H1 (cell line): ENCODE results near the gene ZFYVE27. TPM values are rescaled to one million over a fixed set of nuclear protein-coding genes. Genes with fewer than 3 reads are reported as not detected.

Experiments
- CTCF ChIA-PET: fragments of 300-600 bp; sonication (Branson Sonifier 250); formaldehyde crosslinking; loops from one replicate; lab custom pipeline; 2021; ENCODE audit not compliant: partially characterized antibody; lab: Charles Lee
- POLR2A ChIA-PET: fragments of 300-600 bp; sonication (Branson Sonifier 250); formaldehyde crosslinking; loops from one replicate; lab custom pipeline; 2021; ENCODE audit warnings: inconsistent platforms; ENCODE audit not compliant: partially characterized antibody; lab: Charles Lee
- DNase-seq, 2 experiments: peaks; one replicate each; pipeline versions ENCODE4 v3.0.0 to v3.0.0-alpha.2; 2010 to 2022; ENCODE audit warnings: low spot score in 2 of 2, low read depth in 1 of 2, mixed read lengths in 1 of 2
- FAIRE-seq: peaks from 2 replicates; lab custom pipeline; 2011; peaks lifted over from hg19 to GRCh38; lab: Jason Lieb, UNC
- H2AFZ ChIP-seq: 2 replicates; pipeline ENCODE4 v1.8.1; 2012; ENCODE audit warnings: low read length, inconsistent platforms
- H2AK5ac ChIP-seq: 2 replicates; pipeline ENCODE4 v1.6.1; 2013; ENCODE audit warnings: low read depth, low read length
- H2BK120ac ChIP-seq: replicated peaks from 2 replicates; pipeline ENCODE3; 2013; ENCODE audit warnings: low read depth, low read length, inconsistent platforms
- H2BK12ac ChIP-seq: 2 replicates; pipeline ENCODE4 v1.6.1; 2013; ENCODE audit warnings: low read depth, low read length
- H2BK15ac ChIP-seq: 2 replicates; pipeline ENCODE4 v1.6.1; 2013; ENCODE audit warnings: low read length
- H2BK20ac ChIP-seq: 2 replicates; pipeline ENCODE4 v1.6.1; 2013; ENCODE audit warnings: low read length
- H2BK5ac ChIP-seq: 2 replicates; pipeline ENCODE4 v1.6.1; 2013; ENCODE audit warnings: low read depth, low read length
- H3K14ac ChIP-seq: 2 replicates; pipeline ENCODE4 v1.6.1; 2013; ENCODE audit warnings: inconsistent platforms; ENCODE audit not compliant: insufficient read length
- H3K18ac ChIP-seq: 2 replicates; pipeline ENCODE4 v1.6.1; 2013; ENCODE audit warnings: low read length; ENCODE audit errors: extremely low read depth
- H3K23ac ChIP-seq: 2 replicates; pipeline ENCODE4 v1.6.1; 2013; ENCODE audit warnings: inconsistent platforms; ENCODE audit not compliant: insufficient read length
- H3K23me2 ChIP-seq: 2 replicates; pipeline ENCODE4 v1.6.1; 2013; ENCODE audit warnings: low read depth, low read length
- H3K27ac ChIP-seq: 2 replicates; pipeline ENCODE4 v1.6.1; 2011; ENCODE audit warnings: low read depth, low read length, inconsistent platforms
- H3K27me3 ChIP-seq, 4 experiments: replicated peaks in 1 of 4; 1 replicate in 1 of 4; 2 replicates in 3 of 4; pipeline versions ENCODE4 v1.6.1 to v1.8.1; 2011 to 2013; ENCODE audit warnings: low read length in 3 of 4, mild to moderate bottlenecking in 3 of 4, inconsistent platforms in 2 of 4, mixed read lengths in 2 of 4, moderate library complexity in 1 of 4; ENCODE audit not compliant: control insufficient read depth in 3 of 4, insufficient read depth in 3 of 4; ENCODE audit errors: extremely low read depth in 1 of 4
- H3K36me3 ChIP-seq, 4 experiments: 2 replicates each; pipeline versions ENCODE4 v1.6.1 to v1.8.1; 2011 to 2013; ENCODE audit warnings: mild to moderate bottlenecking in 4 of 4, low read length in 3 of 4, moderate library complexity in 2 of 4, control low read depth in 1 of 4, inconsistent platforms in 1 of 4; ENCODE audit not compliant: insufficient read depth in 4 of 4, control insufficient read depth in 2 of 4
- H3K4ac ChIP-seq: replicated peaks from 2 replicates; pipeline ENCODE3; 2013; ENCODE audit warnings: low read length, low read depth, mixed read lengths, inconsistent platforms; ENCODE audit not compliant: insufficient read length
- H3K4me1 ChIP-seq, 4 experiments: replicated peaks in 1 of 4; 1 replicate in 1 of 4; 2 replicates in 3 of 4; pipeline versions ENCODE4 v1.6.1 to v1.8.1; 2011 to 2013; ENCODE audit warnings: low read length in 3 of 4, inconsistent platforms in 2 of 4, mixed read lengths in 1 of 4; ENCODE audit not compliant: insufficient read depth in 4 of 4, control insufficient read depth in 3 of 4
- H3K4me2 ChIP-seq, 2 experiments: 2 replicates each; pipeline versions ENCODE4 v1.6.1 to v1.8.1; 2011 to 2013; ENCODE audit warnings: low read depth in 2 of 2, low read length in 2 of 2, control low read depth in 1 of 2, inconsistent platforms in 1 of 2, mild to moderate bottlenecking in 1 of 2; ENCODE audit not compliant: insufficient read depth in 1 of 2
- H3K4me3 ChIP-seq, 4 experiments: fragments of 200-600, 300-600 bp in 1 of 4; sonication (generic), shearing (Covaris generic), sonication (Bioruptor Twin) in 1 of 4; 2 replicates each; pipeline versions ENCODE4 v1.5.1 to v1.8.1; 2011 to 2016; ENCODE audit warnings: low read length in 4 of 4, low read depth in 3 of 4, control low read depth in 2 of 4, inconsistent platforms in 2 of 4, mild to moderate bottlenecking in 2 of 4, mixed read lengths in 1 of 4, moderate library complexity in 1 of 4; ENCODE audit not compliant: insufficient read depth in 2 of 4; ENCODE audit errors: extremely low read depth in 1 of 4
- H3K56ac ChIP-seq: replicated peaks from 2 replicates; pipeline ENCODE3; 2013; ENCODE audit warnings: low read depth, mild to moderate bottlenecking, mixed read lengths, low read length, inconsistent platforms; ENCODE audit not compliant: insufficient read length
- H3K79me1 ChIP-seq: 2 replicates; pipeline ENCODE4 v1.6.1; 2013; ENCODE audit warnings: low read depth, low read length, control low read depth
- H3K79me2 ChIP-seq, 2 experiments: 2 replicates each; pipeline versions ENCODE4 v1.6.1 to v1.8.1; 2012 to 2013; ENCODE audit warnings: low read length in 2 of 2, mild to moderate bottlenecking in 2 of 2, inconsistent platforms in 1 of 2; ENCODE audit not compliant: insufficient read depth in 2 of 2, control insufficient read depth in 1 of 2
- H3K9ac ChIP-seq, 4 experiments: replicated peaks in 1 of 4; 1 replicate in 1 of 4; 2 replicates in 3 of 4; pipeline versions ENCODE4 v1.6.1 to v1.8.1; 2011 to 2013; ENCODE audit warnings: low read depth in 3 of 4, low read length in 3 of 4, control low read depth in 2 of 4, mild to moderate bottlenecking in 2 of 4, moderate library complexity in 2 of 4, inconsistent platforms in 1 of 4; ENCODE audit errors: extremely low read depth in 1 of 4
- H3K9me3 ChIP-seq, 2 experiments: 2 replicates each; pipeline versions ENCODE4 v1.6.1 to v1.8.1; 2012 to 2013; ENCODE audit warnings: mild to moderate bottlenecking in 2 of 2, moderate library complexity in 2 of 2, control low read depth in 1 of 2, inconsistent platforms in 1 of 2, low read depth in 1 of 2, low read length in 1 of 2, mixed read lengths in 1 of 2; ENCODE audit not compliant: insufficient read depth in 2 of 2
- H4K20me1 ChIP-seq, 2 experiments: replicated peaks in 1 of 2; 2 replicates each; pipeline versions ENCODE3 to v1.8.1; 2011 to 2013; ENCODE audit warnings: inconsistent platforms in 2 of 2, low read length in 2 of 2, mild to moderate bottlenecking in 1 of 2; ENCODE audit not compliant: insufficient read depth in 2 of 2, control insufficient read depth in 1 of 2
- H4K5ac ChIP-seq: 2 replicates; pipeline ENCODE4 v1.6.1; 2013; ENCODE audit warnings: low read length, low read depth, mixed read lengths, inconsistent platforms; ENCODE audit not compliant: insufficient read length
- H4K8ac ChIP-seq: 2 replicates; pipeline ENCODE4 v1.8.0; 2013; ENCODE audit warnings: mild to moderate bottlenecking, moderate library complexity, low read length, inconsistent platforms; ENCODE audit not compliant: insufficient read depth; ENCODE audit errors: extremely low read depth
- H4K91ac ChIP-seq: replicated peaks from 2 replicates; pipeline ENCODE3; 2013; ENCODE audit warnings: low read length, mixed read lengths, inconsistent platforms; ENCODE audit not compliant: insufficient read length
- CEBPB ChIP-seq: IDR thresholded peaks from 2 replicates; pipeline ENCODE4 v1.6.1; 2012; ENCODE audit warnings: low read depth, low read length
- EZH2 ChIP-seq: fragments of 200-600 bp; sonication (generic); IDR thresholded peaks from 2 replicates; pipeline ENCODE4 v1.7.1; 2012; ENCODE audit warnings: low read depth, mild to moderate bottlenecking, moderate library complexity, low read length, inconsistent platforms; ENCODE audit not compliant: severe bottlenecking
- RXRA ChIP-seq: IDR thresholded peaks from 2 replicates; pipeline ENCODE4 v1.6.1; 2011; ENCODE audit warnings: low read depth, mild to moderate bottlenecking, low read length, moderate library complexity; ENCODE audit not compliant: insufficient read depth
- SIN3A ChIP-seq, 2 experiments: IDR thresholded peaks in 1 of 2; conservative IDR thresholded peaks in 1 of 2; 2 replicates each; pipeline ENCODE4 v1.6.1; 2011 to 2012; ENCODE audit warnings: low read length in 2 of 2, improper control_type of control experiment in 1 of 2, low read depth in 1 of 2, mild to moderate bottlenecking in 1 of 2
- SIRT6 ChIP-seq: IDR thresholded peaks from one replicate; pipeline ENCODE4 v1.7.1; 2012; ENCODE audit warnings: low read length, inconsistent platforms
- SP2 ChIP-seq: IDR thresholded peaks from 2 replicates; pipeline ENCODE4 v1.6.1; 2012; ENCODE audit warnings: mild to moderate bottlenecking, low read length, inconsistent platforms
- SP4 ChIP-seq: IDR thresholded peaks from 2 replicates; pipeline ENCODE4 v1.6.1; 2012; ENCODE audit warnings: low read length, inconsistent platforms
- WGBS, 2 experiments: shearing (Covaris generic) in 1 of 2; methylation state at CpG; one replicate each; pipeline versions ENCODE4 v1.1.6 to v1.1.7; 2013 to 2015; ENCODE audit warnings: low lambda C conversion rate in 2 of 2, mixed read lengths in 2 of 2, inconsistent platforms in 1 of 2, low coverage in 1 of 2, missing lambda C conversion rate in 1 of 2; ENCODE audit not compliant: insufficient replicate concordance in 2 of 2, insufficient coverage in 1 of 2, insufficient read length in 1 of 2; ENCODE audit errors: extremely low coverage in 1 of 2, missing lambda C conversion rate in 1 of 2; 5-methylcytosine and 5-hydroxymethylcytosine counted together
- polyA plus RNA-seq, 7 experiments: library from polyadenylated mRNA; depleted of rRNA in 3 of 7; stranded (reverse) in 5 of 7; unstranded in 2 of 7; fragments of >200 nt in 5 of 7; fragments of 200-250 nt in 2 of 7; gene quantifications; 1 replicate in 5 of 7; 2 replicates in 1 of 7; 4 replicates in 1 of 7; pipeline versions ENCODE4 v1.2.1 to v1.2.3, GENCODE V29; 2011 to 2013; ENCODE audit warnings: missing spikeins in 2 of 7, mixed read lengths in 2 of 7
- total RNA-seq: library from RNA; stranded (reverse); fragmentation: NEBNext Ultra II Directional; extraction: Animal tissue kit (Norgen Biotek cat#: 25700); gene quantifications from 2 replicates; pipeline ENCODE4 v1.2.1, GENCODE V29; 2021
- TF ChIP-seq, protein P1 (sequence below): IDR thresholded peaks from 2 replicates; pipeline ENCODE4 v1.6.1; 2012; ENCODE audit warnings: low read length, inconsistent platforms
- TF ChIP-seq, protein P2 (sequence below): IDR thresholded peaks from 2 replicates; pipeline ENCODE4 v1.6.1; 2012; ENCODE audit warnings: inconsistent platforms

Gene ZFYVE27
- total and polyA plus RNA-seq, 2 of the 8 experiments (the other 6 are each of a cell fraction or from before 2014, with no cell fraction given), result 16.6 to 19.8 TPM

DNA sequence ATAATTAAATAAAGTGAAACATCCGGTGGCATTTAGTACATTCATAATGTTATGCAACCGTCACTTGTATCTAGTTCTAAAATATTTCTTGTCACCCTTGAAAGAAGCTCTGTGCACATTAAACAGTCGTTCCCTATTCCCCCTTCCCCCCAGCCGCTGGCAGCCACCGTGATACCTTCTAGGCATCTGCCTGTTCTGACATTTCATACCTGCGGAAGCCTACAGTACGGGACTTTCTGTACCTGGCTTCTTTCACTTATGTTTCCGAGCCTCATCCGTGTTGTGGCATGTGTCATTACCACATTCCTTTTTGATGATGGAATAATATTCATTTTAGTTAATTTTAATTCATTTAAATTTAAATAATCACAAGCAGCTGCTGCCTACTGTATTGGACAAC lies 48.8 kb downstream of the ZFYVE27 start:
- Histone ChIP-seq H2BK120ac (no peak overlapping the region), H3K27ac (no peak overlapping the region), H3K14ac (no peak overlapping the region), H3K36me3 (no peaks in the 10 kb centered on the region), H3K18ac (no peak overlapping the region), H3K23ac (no peak overlapping the region), H4K20me1 (no peaks in the 10 kb centered on the region), H2BK12ac (no peak overlapping the region), H3K23me2 (no peaks in the 10 kb centered on the region), H2BK15ac (no peak overlapping the region), H3K56ac (no peak overlapping the region), H3K4me2 (no peak overlapping the region), H2BK20ac (no peak overlapping the region), H3K4me3 (no peak overlapping the region), H3K79me1 (no peaks in the 10 kb centered on the region), H3K79me2 (no peaks in the 10 kb centered on the region), H3K4me1 (peaks cover 0 to 13% (median 5%) of the 10 kb centered on the region in 4 experiments; a peak in 6 of 7 replicates), H3K9me3 (no peaks in the 10 kb centered on the region), H2BK5ac (no peak overlapping the region), H2AK5ac (no peak overlapping the region), H3K27me3 (no peaks in the 10 kb centered on the region), H4K91ac (no peak overlapping the region), H2AFZ (no peak overlapping the region), H3K4ac (no peak overlapping the region), H4K8ac (no peak overlapping the region), H4K5ac (no peak overlapping the region), H3K9ac (no peak overlapping the region)
- TF ChIP-seq SIN3A (conservative IDR thresholded peaks at IDR 0.05 in 1 of 2, IDR thresholded peaks at IDR 0.05 in 1 of 2; ENCODE audit: low read depth in 1 of 2, low read length in 2 of 2), result no peak
- TF ChIP-seq, protein P1, sequence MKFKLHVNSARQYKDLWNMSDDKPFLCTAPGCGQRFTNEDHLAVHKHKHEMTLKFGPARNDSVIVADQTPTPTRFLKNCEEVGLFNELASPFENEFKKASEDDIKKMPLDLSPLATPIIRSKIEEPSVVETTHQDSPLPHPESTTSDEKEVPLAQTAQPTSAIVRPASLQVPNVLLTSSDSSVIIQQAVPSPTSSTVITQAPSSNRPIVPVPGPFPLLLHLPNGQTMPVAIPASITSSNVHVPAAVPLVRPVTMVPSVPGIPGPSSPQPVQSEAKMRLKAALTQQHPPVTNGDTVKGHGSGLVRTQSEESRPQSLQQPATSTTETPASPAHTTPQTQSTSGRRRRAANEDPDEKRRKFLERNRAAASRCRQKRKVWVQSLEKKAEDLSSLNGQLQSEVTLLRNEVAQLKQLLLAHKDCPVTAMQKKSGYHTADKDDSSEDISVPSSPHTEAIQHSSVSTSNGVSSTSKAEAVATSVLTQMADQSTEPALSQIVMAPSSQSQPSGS, result no peak
- TF ChIP-seq, protein P2, sequence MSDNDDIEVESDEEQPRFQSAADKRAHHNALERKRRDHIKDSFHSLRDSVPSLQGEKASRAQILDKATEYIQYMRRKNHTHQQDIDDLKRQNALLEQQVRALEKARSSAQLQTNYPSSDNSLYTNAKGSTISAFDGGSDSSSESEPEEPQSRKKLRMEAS, result no peak
- TF ChIP-seq SP2, result no peak
- no peak for TF ChIP-seq SP4
- TF ChIP-seq EZH2, result no peak
- TF ChIP-seq RXRA, result no peak
- no peak for TF ChIP-seq CEBPB
- TF ChIP-seq SIRT6, result no peak
- DNase-seq, result no peak
- ChIA-PET CTCF (interaction anchor here (0.8 to 1.4 kb wide), 5 partner anchors 40 to 385 kb away, joined by 3 to 4 read pairs (median 3); no protein-coding TSS in a partner anchor), POLR2A (no interaction called here)
- 91% methylated on average over 9 of the region's 9 CpGs; no CpG with 5 or more reads in 1 of the 2 experiments for WGBS, 2 experiments
- FAIRE-seq, result no peak
